Measurements from ENCODE around the gene FAT3. TPM values are rescaled to one million over a fixed set of nuclear protein-coding genes. Genes with fewer than 3 reads are reported as not detected.

The FAT3 gene
- total RNA-seq, 1 experiment from 2014 or later = 3.4 TPM

DNA sequence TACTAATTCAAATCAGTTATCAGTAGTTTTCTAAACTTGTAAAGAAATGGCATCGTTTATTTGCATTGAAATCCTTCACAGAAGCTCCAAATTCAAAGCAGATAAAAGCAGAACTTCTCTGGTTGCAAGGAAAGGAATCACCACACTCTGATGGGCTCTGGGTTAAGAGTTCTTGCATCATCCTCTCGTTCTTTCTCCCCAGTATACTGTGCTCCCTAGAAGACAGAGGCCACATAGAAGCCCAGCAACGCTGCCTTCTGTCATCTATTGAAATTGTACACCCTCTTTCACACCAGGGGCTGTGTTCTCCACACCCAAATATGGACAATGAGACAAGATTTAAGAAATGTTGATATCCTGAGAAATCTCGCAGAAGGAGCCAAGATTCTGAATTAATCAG, 29.3 kb downstream of the FAT3 start:
- DNase-seq = no peak
- Histone ChIP-seq H3K9me3 (ENCODE audit: insufficient read depth, low read depth) (no peaks in the 10 kb centered on the region), H2AFZ (no peak overlapping the region; the same call in 1 of the 2 replicates), H3K4me3 (no peak overlapping the region), H4K20me1 (ENCODE audit: insufficient read depth) (no peaks in the 10 kb centered on the region), H3K4me2 (no peak overlapping the region), H3K36me3 (ENCODE audit: low read depth) (no peaks in the 10 kb centered on the region), H3K9me2 (ENCODE audit: insufficient read depth) (no peaks in the 10 kb centered on the region), H3K4me1 (replicated peaks; ENCODE audit: insufficient read depth) (no peaks in the 10 kb centered on the region), H3K27ac (no peak overlapping the region), H3K79me2 (ENCODE audit: low read depth) (no peaks in the 10 kb centered on the region), H3F3A (ENCODE audit: insufficient read depth, low read depth) (no peaks in the 10 kb centered on the region), H3K27me3 (ENCODE audit: insufficient read depth, low read depth) (no peaks in the 10 kb centered on the region)
- ChIA-PET POLR2A (ENCODE audit: unreplicated experiment) (no interaction called here), CTCF (no interaction called here)
- no peak for TF ChIP-seq CTCF (conservative IDR thresholded peaks at IDR 0.05)
- TF ChIP-seq EZH2 (IDR thresholded peaks at IDR 0.05; ENCODE audit: low read depth) = no peak
- BruUV-seq (replicated peaks) = no TSS peak
- intact Hi-C loops (cut with micrococcal nuclease; ENCODE audit: unreplicated experiment) = no loop called here

GRCh38 chr11:92257536-92257935, 32.9 kb downstream of the FAT3 start:
- Histone ChIP-seq H3K27ac (no peak overlapping the region), H3K36me3 (ENCODE audit: low read depth) (no peaks in the 10 kb centered on the region), H2AFZ (no peak overlapping the region), H3K4me3 (no peak overlapping the region), H3K4me2 (no peak overlapping the region), H3K9me3 (ENCODE audit: insufficient read depth, low read depth) (no peaks in the 10 kb centered on the region), H3K27me3 (ENCODE audit: insufficient read depth, low read depth) (no peaks in the 10 kb centered on the region), H3K9me2 (ENCODE audit: insufficient read depth) (no peaks in the 10 kb centered on the region), H3K79me2 (ENCODE audit: low read depth) (no peaks in the 10 kb centered on the region), H4K20me1 (ENCODE audit: insufficient read depth) (no peaks in the 10 kb centered on the region), H3K4me1 (replicated peaks; ENCODE audit: insufficient read depth) (no peaks in the 10 kb centered on the region), H3F3A (ENCODE audit: insufficient read depth, low read depth) (no peaks in the 10 kb centered on the region)
- DNase-seq = peak in 1 of 2 experiments; percentile 24
- intact Hi-C loops (cut with micrococcal nuclease; ENCODE audit: unreplicated experiment) = no loop called here
- no TSS peak for BruUV-seq (replicated peaks)
- ChIA-PET CTCF (no interaction called here), POLR2A (ENCODE audit: unreplicated experiment) (no interaction called here)
- TF ChIP-seq CTCF (conservative IDR thresholded peaks at IDR 0.05) (no peak), EZH2 (IDR thresholded peaks at IDR 0.05; ENCODE audit: low read depth) (no peak)

GRCh38 chr11:92259861-92260260, 35.2 kb downstream of the FAT3 start:
- H3K79me2 ChIP-seq (ENCODE audit: low read depth) = no peaks in the 10 kb centered on the region
- H3F3A ChIP-seq (ENCODE audit: insufficient read depth, low read depth) = no peaks in the 10 kb centered on the region
- H4K20me1 ChIP-seq (ENCODE audit: insufficient read depth) = no peaks in the 10 kb centered on the region
- BruUV-seq (replicated peaks) = no TSS peak
- TF ChIP-seq EZH2 (IDR thresholded peaks at IDR 0.05; ENCODE audit: low read depth) (no peak), CTCF (conservative IDR thresholded peaks at IDR 0.05) (no peak)
- DNase-seq = no peak
- H3K4me1 ChIP-seq (replicated peaks; ENCODE audit: insufficient read depth) = no peaks in the 10 kb centered on the region
- H3K4me2 ChIP-seq = no peak overlapping the region
- no peaks in the 10 kb centered on the region for H3K9me2 ChIP-seq (ENCODE audit: insufficient read depth)
- H2AFZ ChIP-seq = no peak overlapping the region
- no peak overlapping the region for H3K4me3 ChIP-seq
- no peak overlapping the region for H3K27ac ChIP-seq
- ChIA-PET POLR2A (ENCODE audit: unreplicated experiment) (no interaction called here), CTCF (no interaction called here)
- no peaks in the 10 kb centered on the region for H3K36me3 ChIP-seq (ENCODE audit: low read depth)
- no peaks in the 10 kb centered on the region for H3K27me3 ChIP-seq (ENCODE audit: insufficient read depth, low read depth)
- no peaks in the 10 kb centered on the region for H3K9me3 ChIP-seq (ENCODE audit: insufficient read depth, low read depth)
- intact Hi-C loops (cut with micrococcal nuclease; ENCODE audit: unreplicated experiment) = no loop called here

All from PC-9 (cell line).